NCI-H1105 treated with DMSO at 0.1 percent for 48 hours (cell line): ENCODE data around the gene CRISPLD2.

Experiments
- DNase-seq: peaks from one replicate; lab custom pipeline; 2025; lab: John Stamatoyannopoulos, UW

Gene CRISPLD2

DNA sequence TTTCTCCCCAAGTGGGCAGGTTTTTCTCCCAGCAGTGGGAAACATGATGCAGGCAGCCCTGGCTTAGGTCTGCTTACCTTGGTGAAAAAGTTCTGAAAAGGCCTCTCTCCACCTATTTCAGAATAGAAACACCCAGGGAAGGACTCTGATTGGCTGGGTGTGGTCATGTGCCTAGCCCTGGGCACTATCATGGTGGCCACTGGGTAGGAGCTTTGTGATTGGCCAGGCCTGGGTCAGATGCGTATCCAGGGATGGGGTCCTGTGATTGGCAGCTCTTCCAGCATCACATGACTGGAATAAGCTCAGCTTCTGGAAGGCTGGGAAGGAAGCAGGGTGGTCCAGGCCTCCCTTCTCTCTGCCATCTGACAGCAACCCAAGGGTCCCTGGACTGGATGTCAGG, 138.0 kb downstream of the CRISPLD2 start:
- no peak for DNase-seq
